GM23248 (cell line): ENCODE data around the gene C1GALT1. TPM values are rescaled to one million over a fixed set of nuclear protein-coding genes. Genes with fewer than 3 reads are reported as not detected.

Source experiments
- DNase-seq: peaks from one replicate; pipeline ENCODE4 v3.0.0-alpha.2; 2015
- H2AFZ ChIP-seq: fragments of 200-600 bp; sonication (generic); 2 replicates; pipeline ENCODE4 v1.6.1; 2016; ENCODE audit warnings: antibody characterized with exemption
- H3F3A ChIP-seq: fragments of 200-600 bp; sonication (generic); 2 replicates; pipeline ENCODE4 v1.6.1; 2016; ENCODE audit warnings: mild to moderate bottlenecking, antibody characterized with exemption, mixed run types; ENCODE audit not compliant: insufficient read depth
- H3K27ac ChIP-seq: fragments of 200-600 bp; sonication (generic); 2 replicates; pipeline ENCODE4 v1.5.1; 2016; ENCODE audit warnings: mild to moderate bottlenecking
- H3K27me3 ChIP-seq: fragments of 200-600 bp; sonication (generic); replicated peaks from 2 replicates; pipeline ENCODE4 v1.6.1; 2016; ENCODE audit warnings: mild to moderate bottlenecking; ENCODE audit not compliant: insufficient read depth
- H3K36me3 ChIP-seq: fragments of 200-600 bp; sonication (generic); 2 replicates; pipeline ENCODE4 v1.6.1; 2016; ENCODE audit warnings: low read depth, mild to moderate bottlenecking
- H3K4me1 ChIP-seq: fragments of 200-600 bp; sonication (generic); 2 replicates; pipeline ENCODE4 v1.6.1; 2016; ENCODE audit warnings: mild to moderate bottlenecking; ENCODE audit not compliant: insufficient read depth
- H3K4me2 ChIP-seq: fragments of 200-600 bp; sonication (generic); one replicate; pipeline ENCODE4 v1.6.1; 2016; ENCODE audit warnings: mild to moderate bottlenecking; ENCODE audit not compliant: unreplicated experiment
- H3K4me3 ChIP-seq: fragments of 200-600 bp; sonication (generic); 2 replicates; pipeline ENCODE4 v1.5.1; 2016; ENCODE audit warnings: mild to moderate bottlenecking
- H3K79me2 ChIP-seq: fragments of 200-600 bp; sonication (generic); 2 replicates; pipeline ENCODE4 v1.6.1; 2016; ENCODE audit warnings: mild to moderate bottlenecking; ENCODE audit not compliant: insufficient read depth
- H3K9ac ChIP-seq: fragments of 200-600 bp; sonication (generic); 2 replicates; pipeline ENCODE4 v1.6.1; 2016; ENCODE audit warnings: mild to moderate bottlenecking
- H3K9me2 ChIP-seq: fragments of 200-600 bp; sonication (generic); 2 replicates; pipeline ENCODE4 v1.6.1; 2016; ENCODE audit warnings: mixed run types, mild to moderate bottlenecking, moderate library complexity; ENCODE audit not compliant: insufficient read depth
- H3K9me3 ChIP-seq: fragments of 200-600 bp; sonication (generic); one replicate; pipeline ENCODE4 v1.6.1; 2017; ENCODE audit warnings: low read depth
- H4K20me1 ChIP-seq: fragments of 200-600 bp; sonication (generic); 2 replicates; pipeline ENCODE4 v1.6.0; 2016; ENCODE audit not compliant: insufficient read depth
- EZH2 ChIP-seq: fragments of 200-600 bp; sonication (generic); IDR thresholded peaks from 2 replicates; pipeline ENCODE4 v1.6.1; 2018; ENCODE audit warnings: antibody characterized with exemption, mild to moderate bottlenecking; ENCODE audit not compliant: insufficient read depth, poor library complexity, severe bottlenecking
- EZH2phosphoT487 ChIP-seq: fragments of 200-600 bp; sonication (generic); IDR thresholded peaks from 2 replicates; pipeline ENCODE4 v1.6.1; 2018; ENCODE audit warnings: antibody characterized with exemption, moderate library complexity, mild to moderate bottlenecking, low read depth; ENCODE audit not compliant: insufficient read depth
- WGBS, 2 experiments: methylation state at CpG; one replicate each; pipeline ENCODE4 v1.1.6; 2015 to 2017; ENCODE audit warnings: low lambda C conversion rate in 2 of 2, low coverage in 1 of 2; ENCODE audit errors: missing lambda C conversion rate in 2 of 2; 5-methylcytosine and 5-hydroxymethylcytosine counted together
- in situ Hi-C: fragments of 300-500 bp; cut with MboI; formaldehyde crosslinking; loops from 2 replicates; pipeline ENCODE4 v1.15.0; 2020
- polyA plus RNA-seq: library from polyadenylated mRNA; unstranded; fragments of >200 nt; fragmentation: Nextera tagmentation; extraction: Ambion mirVana; gene quantifications from 2 replicates; pipeline ENCODE4 v1.2.1, GENCODE V29; 2016
- total RNA-seq: library from RNA; depleted of rRNA; stranded (reverse); fragments of >200 nt; shearing (Covaris generic); gene quantifications from 2 replicates; pipeline ENCODE4 v1.2.3, GENCODE V29; 2014

Gene C1GALT1
- total and polyA plus RNA-seq, 2 experiments from 2014 or later, result 72.7 to 75.2 TPM

DNA sequence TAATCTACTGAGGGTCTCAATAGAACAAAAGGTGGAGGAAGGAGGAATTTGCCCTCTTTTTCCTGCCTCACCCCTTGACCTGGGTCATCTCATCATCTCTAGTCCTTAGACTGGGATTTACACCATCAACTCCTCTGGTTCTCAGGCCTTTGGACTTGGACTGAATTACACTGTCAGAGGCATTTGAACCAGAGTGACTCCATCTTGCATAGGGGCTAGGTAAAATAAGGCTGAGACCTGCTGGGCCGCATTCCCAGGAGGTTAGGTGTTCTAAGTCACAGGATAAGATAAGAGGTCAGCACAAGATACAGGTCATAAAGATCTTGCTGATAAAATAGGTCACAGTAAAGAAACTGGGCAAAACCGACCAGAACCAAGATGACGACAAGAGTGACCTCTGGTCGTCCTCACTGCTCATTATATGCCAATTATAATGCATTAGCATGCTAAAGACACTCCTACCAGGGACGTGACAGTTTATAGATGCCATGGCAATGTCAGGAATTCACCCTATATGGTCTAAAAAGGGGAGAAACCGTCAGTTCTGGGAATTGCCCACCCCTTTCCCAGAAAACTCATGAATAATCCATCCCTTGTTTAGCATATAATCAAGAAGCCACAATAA, 84.0 kb downstream of the C1GALT1 start:
- H3K9ac ChIP-seq, result no peak overlapping the region
- no peak overlapping the region for H3K4me2 ChIP-seq
- TF ChIP-seq EZH2phosphoT487 (no peak), EZH2 (no peak)
- no peaks in the 10 kb centered on the region for H3F3A ChIP-seq
- no peaks in the 10 kb centered on the region for H3K9me2 ChIP-seq
- WGBS, 2 experiments, result 85% methylated on average over 6 of the region's 6 CpGs
- H3K4me3 ChIP-seq, result no peak overlapping the region
- DNase-seq, result no peak
- no peaks in the 10 kb centered on the region for H3K9me3 ChIP-seq
- no peaks in the 10 kb centered on the region for H3K4me1 ChIP-seq
- H3K79me2 ChIP-seq, result no peaks in the 10 kb centered on the region
- H4K20me1 ChIP-seq, result no peaks in the 10 kb centered on the region
- no peaks in the 10 kb centered on the region for H3K36me3 ChIP-seq
- H3K27ac ChIP-seq, result no peak overlapping the region
- in situ Hi-C loops, result no loop called here
- no peak overlapping the region for H2AFZ ChIP-seq
- no peaks in the 10 kb centered on the region for H3K27me3 ChIP-seq

DNA sequence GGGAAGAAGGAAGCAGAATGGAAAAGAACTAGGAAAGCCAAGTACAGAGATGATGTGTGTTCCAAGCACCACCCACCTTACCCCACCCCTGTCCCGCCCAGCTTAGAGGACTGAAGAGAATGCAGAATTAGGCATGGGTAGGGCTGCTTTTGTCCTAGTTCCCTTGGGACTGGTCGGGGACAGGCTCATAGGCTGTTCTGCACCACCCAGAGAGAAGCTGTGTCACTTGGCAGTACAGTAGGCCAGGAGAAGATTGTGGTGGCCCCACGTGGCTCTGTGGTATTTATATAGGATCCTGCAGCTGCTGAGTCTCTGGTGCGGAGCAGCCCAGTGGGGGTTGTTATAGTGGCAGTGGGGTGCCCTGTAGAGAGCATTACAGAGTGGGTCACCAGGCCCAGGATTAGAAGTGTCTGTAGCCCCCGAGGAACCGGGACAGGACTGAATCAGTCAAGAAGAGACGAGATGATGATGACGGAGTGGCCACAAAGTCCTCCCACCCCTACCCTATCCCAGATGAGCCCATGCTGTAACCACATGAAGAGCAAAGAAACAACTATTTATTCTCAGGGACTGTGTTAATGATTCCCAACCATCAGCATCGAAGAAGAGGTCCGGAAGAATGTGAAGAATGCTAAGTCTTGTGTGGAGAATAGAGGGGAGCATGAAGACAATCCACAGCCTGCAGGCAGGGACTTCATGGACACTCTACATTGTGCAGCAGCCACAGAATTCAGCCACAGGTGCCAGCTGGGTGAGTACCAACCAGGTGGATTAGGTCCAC, 88.9 kb downstream of the C1GALT1 start:
- DNase-seq, result no peak
- Histone ChIP-seq H3K36me3 (no peaks in the 10 kb centered on the region), H3K4me1 (peaks cover 4% of the 10 kb centered on the region), H4K20me1 (no peaks in the 10 kb centered on the region), H3K4me3 (no peak overlapping the region), H3K4me2 (no peak overlapping the region), H3K79me2 (no peaks in the 10 kb centered on the region), H3K27ac (no peak overlapping the region), H3F3A (no peaks in the 10 kb centered on the region), H3K27me3 (no peaks in the 10 kb centered on the region), H3K9me2 (no peaks in the 10 kb centered on the region), H3K9me3 (no peaks in the 10 kb centered on the region), H2AFZ (no peak overlapping the region), H3K9ac (no peak overlapping the region)
- 86% methylated on average over 10 of the region's 10 CpGs for WGBS, 2 experiments
- no peak for TF ChIP-seq EZH2phosphoT487
- no peak for TF ChIP-seq EZH2
- in situ Hi-C loops, result no loop called here

DNA sequence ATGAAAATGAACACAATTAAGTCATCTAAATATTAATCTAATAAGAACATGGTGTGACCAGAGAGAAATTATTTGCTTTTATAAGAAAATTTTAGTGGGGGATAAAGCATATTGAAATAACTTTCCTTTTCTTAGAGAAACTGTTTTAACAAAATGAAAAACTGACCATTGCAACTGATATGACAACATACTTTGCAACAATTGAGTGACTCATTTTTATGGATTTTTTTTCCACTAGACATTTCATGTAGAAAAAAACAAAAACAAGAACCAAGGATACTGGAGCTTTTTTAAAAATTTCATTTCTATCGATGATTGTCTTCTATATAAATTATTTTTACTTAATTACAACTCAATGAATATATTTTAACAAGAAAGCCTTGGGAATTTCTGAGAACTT, 90.0 kb downstream of the C1GALT1 start:
- H3K27ac ChIP-seq, result no peak overlapping the region
- H4K20me1 ChIP-seq, result no peaks in the 10 kb centered on the region

DNA sequence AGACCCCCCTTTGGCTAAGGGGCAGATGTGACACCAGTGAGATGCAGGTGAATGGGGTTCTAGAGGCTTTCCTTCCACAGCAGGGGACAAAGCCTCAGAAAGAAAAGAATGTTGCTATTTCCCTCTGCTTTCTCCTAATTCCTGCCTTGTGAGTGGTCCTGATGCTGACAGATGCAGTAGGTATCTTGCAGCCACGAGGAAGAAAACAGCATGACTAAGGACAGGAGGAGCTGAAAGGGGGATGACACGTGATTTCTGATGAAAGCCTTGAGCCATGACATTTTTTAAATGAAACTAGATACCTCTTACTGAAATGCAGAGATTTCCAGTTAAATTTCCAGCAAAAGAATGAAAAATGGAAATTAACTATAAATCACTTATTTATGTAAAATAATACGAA, 92.4 kb downstream of the C1GALT1 start:
- in situ Hi-C loops, result no loop called here
- no peak for TF ChIP-seq EZH2phosphoT487
- TF ChIP-seq EZH2, result no peak
- DNase-seq, result peak; percentile 70

More for the DNA sequence above, 90.0 kb downstream of the C1GALT1 start:
- WGBS, 2 experiments, result 52 to 57% methylated on average over 1 of the region's 1 CpG
- Histone ChIP-seq H2AFZ (no peak overlapping the region), H3K4me3 (no peak overlapping the region), H3F3A (no peaks in the 10 kb centered on the region), H3K4me1 (peaks cover 4% of the 10 kb centered on the region), H3K4me2 (no peak overlapping the region), H3K79me2 (no peaks in the 10 kb centered on the region), H3K9me2 (no peaks in the 10 kb centered on the region), H3K9me3 (no peaks in the 10 kb centered on the region), H3K27me3 (no peaks in the 10 kb centered on the region), H3K36me3 (no peaks in the 10 kb centered on the region), H3K9ac (no peak overlapping the region)
- in situ Hi-C loops, result no loop called here
- TF ChIP-seq EZH2phosphoT487 (no peak), EZH2 (no peak)
- peak; percentile 60 for DNase-seq

More for the DNA sequence above, 92.4 kb downstream of the C1GALT1 start:
- Histone ChIP-seq H2AFZ (no peak overlapping the region), H4K20me1 (no peaks in the 10 kb centered on the region), H3K79me2 (no peaks in the 10 kb centered on the region), H3K9me2 (no peaks in the 10 kb centered on the region), H3K4me2 (no peak overlapping the region), H3K4me3 (no peak overlapping the region), H3K27me3 (no peaks in the 10 kb centered on the region), H3F3A (no peaks in the 10 kb centered on the region), H3K36me3 (no peaks in the 10 kb centered on the region), H3K9ac (no peak overlapping the region), H3K9me3 (no peaks in the 10 kb centered on the region), H3K4me1 (peaks cover 4% of the 10 kb centered on the region), H3K27ac (no peak overlapping the region)
- 21 to 22% methylated on average over 3 of the region's 3 CpGs for WGBS, 2 experiments
